HCT116 (cell line): ENCODE measurements around the gene ADORA3. TPM values are rescaled to one million over a fixed set of nuclear protein-coding genes. Genes with fewer than 3 reads are reported as not detected.

Experiments
- ATAC-seq: fragments of 200-7000 bp; cut with Tn5 transposase; 2 replicates; pipeline ENCODE4 v1.9.1; 2020; ENCODE audit warnings: mild to moderate bottlenecking, moderate library complexity
- BruUV-seq: library from RNA; stranded (reverse); fragments of 400-500 nt; replicated peaks from 2 replicates; lab custom pipeline; 2021; lab: Mats Ljungman, UMichigan
- CTCF ChIA-PET: fragments of 300-600 bp; sonication (Branson Sonifier 250); formaldehyde crosslinking; loops from one replicate; lab custom pipeline; 2021; ENCODE audit warnings: antibody characterized with exemption; lab: Charles Lee
- POLR2A ChIA-PET: fragments of 300-600, 350-600 bp; sonication (Branson Sonifier 250); formaldehyde crosslinking; loops from one replicate; lab custom pipeline; 2021; ENCODE audit warnings: antibody characterized with exemption; lab: Charles Lee
- RAD21 ChIA-PET, 2 experiments: fragments of 300-600 bp; sonication (Branson Sonifier 250); formaldehyde crosslinking; loops; one replicate each; lab custom pipeline; 2023; ENCODE audit warnings: low total read pairs in 2 of 2; ENCODE audit not compliant: uncharacterized antibody in 2 of 2, unreplicated experiment in 2 of 2, low non-redundant PET in 1 of 2; lab: Charles Lee
- DNase-seq: peaks from one replicate; pipeline ENCODE4 v3.0.0-alpha.2; 2010; ENCODE audit warnings: low read depth, low spot score
- H2AFZ ChIP-seq: fragments of 200-600 bp; shearing (Covaris generic), sonication (generic); 2 replicates; pipeline ENCODE4 v1.6.1; 2017; ENCODE audit warnings: low read depth, mixed run types, mixed read lengths, antibody characterized with exemption, low read length; ENCODE audit not compliant: poor library complexity, severe bottlenecking
- H3K27ac ChIP-seq: 2 replicates; pipeline ENCODE4 v1.5.1; 2012; ENCODE audit warnings: low read depth, low read length
- H3K27me3 ChIP-seq: fragments of 200-600 bp; sonication (generic); 2 replicates; pipeline ENCODE4 v1.6.1; 2016; ENCODE audit warnings: mixed run types, low read length, mixed read lengths; ENCODE audit not compliant: insufficient read depth
- H3K36me3 ChIP-seq, 2 experiments: fragments of 200-500 bp in 1 of 2; fragments of 200-600 bp in 1 of 2; sonication (Bioruptor generic) in 1 of 2; sonication (generic) in 1 of 2; 2 replicates each; pipeline versions ENCODE4 v1.5.1 to v1.6.1; 2014 to 2016; ENCODE audit warnings: low read length in 2 of 2, inconsistent platforms in 1 of 2, mixed read lengths in 1 of 2, mixed run types in 1 of 2; ENCODE audit not compliant: insufficient read depth in 2 of 2, control insufficient read depth in 1 of 2
- H3K4me1 ChIP-seq, 2 experiments: fragments of 200-600 bp in 1 of 2; sonication (generic) in 1 of 2; 2 replicates each; pipeline versions ENCODE4 v1.5.1 to v1.6.1; 2012 to 2017; ENCODE audit warnings: low read length in 2 of 2, inconsistent platforms in 1 of 2, mild to moderate bottlenecking in 1 of 2, mixed read lengths in 1 of 2, mixed run types in 1 of 2, moderate library complexity in 1 of 2; ENCODE audit not compliant: insufficient read depth in 2 of 2, control insufficient read depth in 1 of 2
- H3K4me2 ChIP-seq: fragments of 200-600 bp; sonication (generic); 2 replicates; pipeline ENCODE4 v1.6.1; 2017; ENCODE audit warnings: mixed run types, low read length, mixed read lengths
- H3K4me3 ChIP-seq, 2 experiments: fragments of 200-600 bp in 1 of 2; sonication (generic) in 1 of 2; replicated peaks in 1 of 2; 2 replicates each; pipeline ENCODE4 v1.5.1; 2011 to 2016; ENCODE audit warnings: low read length in 2 of 2, control low read depth in 1 of 2, low read depth in 1 of 2, mild to moderate bottlenecking in 1 of 2, mixed read lengths in 1 of 2, mixed run types in 1 of 2
- H3K79me2 ChIP-seq: fragments of 200-600 bp; sonication (generic); 2 replicates; pipeline ENCODE4 v1.6.1; 2017; ENCODE audit warnings: mild to moderate bottlenecking, mixed run types, low read length, moderate library complexity, mixed read lengths; ENCODE audit not compliant: insufficient read depth
- H3K9ac ChIP-seq: fragments of 200-600 bp; sonication (generic); 2 replicates; pipeline ENCODE4 v1.6.1; 2016; ENCODE audit warnings: low read length, mixed read lengths
- H3K9me2 ChIP-seq: fragments of 200-600 bp; sonication (generic), shearing (Covaris generic); 2 replicates; pipeline ENCODE4 v1.6.1; 2017; ENCODE audit warnings: mixed run types, mild to moderate bottlenecking, moderate library complexity; ENCODE audit not compliant: insufficient read depth
- H3K9me3 ChIP-seq, 2 experiments: fragments of 200-500 bp in 1 of 2; fragments of 200-600 bp in 1 of 2; sonication (Bioruptor generic) in 1 of 2; sonication (generic) in 1 of 2; 2 replicates each; pipeline ENCODE4 v1.6.1; 2014 to 2017; ENCODE audit warnings: low read length in 2 of 2, mixed read lengths in 2 of 2, inconsistent platforms in 1 of 2, low read depth in 1 of 2, mild to moderate bottlenecking in 1 of 2, mixed run types in 1 of 2, moderate library complexity in 1 of 2; ENCODE audit not compliant: control insufficient read depth in 1 of 2, insufficient read depth in 1 of 2
- H4K20me1 ChIP-seq: fragments of 200-600 bp; sonication (generic), shearing (Covaris generic); 2 replicates; pipeline ENCODE4 v1.6.1; 2017; ENCODE audit warnings: mixed run types, mild to moderate bottlenecking, moderate library complexity; ENCODE audit not compliant: insufficient read depth
- CBX3 ChIP-seq: IDR thresholded peaks from 2 replicates; pipeline ENCODE4 v1.6.1; 2012; ENCODE audit warnings: low read depth
- CEBPB ChIP-seq: IDR thresholded peaks from 2 replicates; pipeline ENCODE4 v1.6.1; 2012; ENCODE audit warnings: low read depth
- EGR1 ChIP-seq: IDR thresholded peaks from 2 replicates; pipeline ENCODE4 v1.6.1; 2012; ENCODE audit warnings: low read depth
- ELF1 ChIP-seq: IDR thresholded peaks from 2 replicates; pipeline ENCODE4 v1.6.1; 2012; ENCODE audit warnings: low read depth, borderline replicate concordance
- EZH2 ChIP-seq: fragments of 200-600 bp; sonication (generic); IDR thresholded peaks from 2 replicates; pipeline ENCODE4 v1.6.1; 2017; ENCODE audit warnings: antibody characterized with exemption, mixed run types
- EZH2phosphoT487 ChIP-seq: fragments of 200-600 bp; IDR thresholded peaks from 2 replicates; pipeline ENCODE4 v1.6.1; 2018; ENCODE audit warnings: antibody characterized with exemption, borderline replicate concordance
- FOSL1 ChIP-seq: IDR thresholded peaks from 2 replicates; pipeline ENCODE4 v1.6.1; 2012; ENCODE audit warnings: low read depth
- JUND ChIP-seq: IDR thresholded peaks from 2 replicates; pipeline ENCODE4 v1.6.1; 2012
- POLR2AphosphoS5 ChIP-seq: IDR thresholded peaks from 2 replicates; pipeline ENCODE4 v1.6.1; 2011; ENCODE audit warnings: mild to moderate bottlenecking, low read depth, low read length, moderate library complexity
- RAD21 ChIP-seq: IDR thresholded peaks from 2 replicates; pipeline ENCODE4 v1.6.1; 2012; ENCODE audit warnings: low read depth, mild to moderate bottlenecking
- SIN3A ChIP-seq: IDR thresholded peaks from 2 replicates; pipeline ENCODE4 v1.6.1; 2012; ENCODE audit warnings: low read depth
- SP1 ChIP-seq: IDR thresholded peaks from 2 replicates; pipeline ENCODE4 v1.6.1; 2012; ENCODE audit warnings: low read depth
- SRF ChIP-seq: IDR thresholded peaks from 2 replicates; pipeline ENCODE4 v1.6.1; 2012; ENCODE audit warnings: low read depth
- TCF7L2 ChIP-seq: IDR thresholded peaks from 2 replicates; pipeline ENCODE4 v1.7.0; 2011; ENCODE audit warnings: borderline replicate concordance, inconsistent platforms; ENCODE audit not compliant: insufficient read depth, insufficient read length; ENCODE audit errors: extremely low read depth
- YY1 ChIP-seq: IDR thresholded peaks from 2 replicates; pipeline ENCODE4 v1.6.1; 2011; ENCODE audit warnings: low read length, low read depth, moderate library complexity, mild to moderate bottlenecking; ENCODE audit not compliant: insufficient replicate concordance; ENCODE audit errors: extremely low read depth
- ZBTB33 ChIP-seq: IDR thresholded peaks from 2 replicates; pipeline ENCODE4 v1.6.1; 2011; ENCODE audit warnings: mild to moderate bottlenecking, low read length, moderate library complexity; ENCODE audit not compliant: insufficient replicate concordance; ENCODE audit errors: extremely low read depth
- ZFX ChIP-seq: fragments of 450-650 bp; IDR thresholded peaks from 2 replicates; pipeline ENCODE4 v1.6.1; 2017
- ZNF274 ChIP-seq: fragments of 200-500 bp; sonication (Bioruptor generic); IDR thresholded peaks from 2 replicates; pipeline ENCODE4 v1.6.1; 2014; ENCODE audit warnings: mild to moderate bottlenecking, low read depth, low read length, inconsistent platforms
- intact Hi-C: fragments of 100-400 bp; cut with micrococcal nuclease; formaldehyde crosslinking; loops from 2 replicates; pipeline ENCODE4 v1.10.0; 2022
- total RNA-seq: library from RNA; stranded (reverse); gene quantifications from one replicate; pipeline ENCODE4 v1.2.1, GENCODE V29; 2021; ENCODE audit not compliant: unreplicated experiment
- TF ChIP-seq, protein P1 (sequence below): IDR thresholded peaks from 2 replicates; pipeline ENCODE4 v1.6.1; 2012

ADORA3 gene
- total RNA-seq, 1 experiment from 2014 or later = not detected

GRCh38 chr1:111505641-111506119 lies 2.2 kb upstream of the ADORA3 start:
- Histone ChIP-seq H3K79me2 (no peaks in the 10 kb centered on the region), H3K27ac (no peak overlapping the region), H3K9ac (no peak overlapping the region), H3K4me1 (peaks cover 9 to 16% of the 10 kb centered on the region in 2 experiments), H3K4me3 (no peak overlapping the region), H3K4me2 (no peak overlapping the region), H3K9me2 (no peaks in the 10 kb centered on the region), H3K9me3 (no peaks in the 10 kb centered on the region), H3K36me3 (no peaks in the 10 kb centered on the region), H4K20me1 (no peaks in the 10 kb centered on the region), H3K27me3 (no peaks in the 10 kb centered on the region), H2AFZ (no peak overlapping the region)
- ChIA-PET POLR2A (no interaction called here), CTCF (no interaction called here), RAD21 (no interaction called here)
- TF ChIP-seq YY1 (no peak), EZH2 (no peak), ZBTB33 (no peak), SRF (no peak), JUND (no peak), TCF7L2 (no peak), FOSL1 (no peak), POLR2AphosphoS5 (no peak), ZNF274 (no peak), SIN3A (no peak), RAD21 (no peak), EGR1 (no peak), ELF1 (no peak), CBX3 (no peak), CEBPB (no peak), SP1 (no peak), ZFX (no peak), EZH2phosphoT487 (no peak)
- TF ChIP-seq, protein P1, sequence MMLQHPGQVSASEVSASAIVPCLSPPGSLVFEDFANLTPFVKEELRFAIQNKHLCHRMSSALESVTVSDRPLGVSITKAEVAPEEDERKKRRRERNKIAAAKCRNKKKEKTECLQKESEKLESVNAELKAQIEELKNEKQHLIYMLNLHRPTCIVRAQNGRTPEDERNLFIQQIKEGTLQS = no peak
- no peak for ATAC-seq
- no peak for DNase-seq
- BruUV-seq = no TSS peak
- intact Hi-C loops = no loop called here
